ENCODE data around the gene CERS6. TPM values are rescaled to one million over a fixed set of nuclear protein-coding genes. Genes with fewer than 3 reads are reported as not detected.

Gene CERS6
- total and polyA plus RNA-seq, 2 experiments from 2014 or later, result 40.9 to 99.1 TPM

DNA sequence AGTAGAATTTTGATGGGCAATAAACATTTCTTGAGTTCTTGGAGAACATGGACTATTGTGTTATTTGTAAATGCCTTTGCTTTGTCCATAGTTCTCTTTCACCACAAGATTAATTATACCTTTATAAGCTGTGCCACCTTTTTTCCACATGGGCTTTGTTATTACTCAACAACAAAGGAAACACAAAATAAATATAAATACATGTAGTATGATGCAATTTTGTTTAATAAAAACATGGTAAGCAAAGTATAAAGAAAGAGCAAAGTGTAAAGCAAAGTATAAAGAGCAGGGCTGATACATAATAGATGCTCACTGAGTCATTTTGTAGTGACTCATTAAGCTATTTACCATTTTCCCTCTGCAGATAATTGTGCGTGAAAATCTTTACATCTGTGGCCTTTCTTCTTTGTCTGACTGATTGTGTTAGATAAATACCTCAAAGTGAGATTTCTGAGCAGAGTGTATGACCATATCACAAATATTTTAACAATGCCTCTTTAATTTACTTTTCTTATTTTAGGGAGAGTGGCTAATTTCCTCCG lies 80.9 kb downstream of the CERS6 start:
- no peak overlapping the region for H3K4me3 ChIP-seq
- H3K4me1 ChIP-seq (ENCODE audit: insufficient read depth), result no peaks in the 10 kb centered on the region
- peaks cover 4% of the 10 kb centered on the region for H4K20me1 ChIP-seq (ENCODE audit: insufficient read depth, poor library complexity, severe bottlenecking)
- no peaks in the 10 kb centered on the region for H3K36me3 ChIP-seq (replicated peaks; ENCODE audit: insufficient read depth, low read depth)
- H3K9me2 ChIP-seq (replicated peaks; ENCODE audit: insufficient read depth), result no peaks in the 10 kb centered on the region
- no peaks in the 10 kb centered on the region for H3K27me3 ChIP-seq
- H3K9me3 ChIP-seq (ENCODE audit: low read depth), result peaks cover 11% of the 10 kb centered on the region
- TF ChIP-seq, protein P1, sequence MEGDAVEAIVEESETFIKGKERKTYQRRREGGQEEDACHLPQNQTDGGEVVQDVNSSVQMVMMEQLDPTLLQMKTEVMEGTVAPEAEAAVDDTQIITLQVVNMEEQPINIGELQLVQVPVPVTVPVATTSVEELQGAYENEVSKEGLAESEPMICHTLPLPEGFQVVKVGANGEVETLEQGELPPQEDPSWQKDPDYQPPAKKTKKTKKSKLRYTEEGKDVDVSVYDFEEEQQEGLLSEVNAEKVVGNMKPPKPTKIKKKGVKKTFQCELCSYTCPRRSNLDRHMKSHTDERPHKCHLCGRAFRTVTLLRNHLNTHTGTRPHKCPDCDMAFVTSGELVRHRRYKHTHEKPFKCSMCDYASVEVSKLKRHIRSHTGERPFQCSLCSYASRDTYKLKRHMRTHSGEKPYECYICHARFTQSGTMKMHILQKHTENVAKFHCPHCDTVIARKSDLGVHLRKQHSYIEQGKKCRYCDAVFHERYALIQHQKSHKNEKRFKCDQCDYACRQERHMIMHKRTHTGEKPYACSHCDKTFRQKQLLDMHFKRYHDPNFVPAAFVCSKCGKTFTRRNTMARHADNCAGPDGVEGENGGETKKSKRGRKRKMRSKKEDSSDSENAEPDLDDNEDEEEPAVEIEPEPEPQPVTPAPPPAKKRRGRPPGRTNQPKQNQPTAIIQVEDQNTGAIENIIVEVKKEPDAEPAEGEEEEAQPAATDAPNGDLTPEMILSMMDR (IDR thresholded peaks at IDR 0.05; ENCODE audit: poor library complexity), result no peak
- TF ChIP-seq EZH2phosphoT487 (IDR thresholded peaks at IDR 0.05; ENCODE audit: low read depth, severe bottlenecking, unreplicated experiment) (no peak), EZH2 (IDR thresholded peaks at IDR 0.05; ENCODE audit: borderline replicate concordance) (no peak)
- no peak overlapping the region for H3K4me2 ChIP-seq
- no peak overlapping the region for H2AFZ ChIP-seq
- peaks cover 96% of the 10 kb centered on the region for H3K79me2 ChIP-seq
- H3K27ac ChIP-seq, result no peak overlapping the region
- 72% methylated on average over 2 of the region's 2 CpGs for WGBS (ENCODE audit: low lambda C conversion rate, missing lambda C conversion rate)
- DNase-seq (ENCODE audit: low spot score), result no peak

GRCh38 chr2:168538133-168538532 lies 82.1 kb downstream of the CERS6 start:
- WGBS (ENCODE audit: low lambda C conversion rate, missing lambda C conversion rate), result 95% methylated on average over 1 of the region's 1 CpG
- Histone ChIP-seq H2AFZ (no peak overlapping the region), H3K27ac (no peak overlapping the region), H3K9me2 (replicated peaks; ENCODE audit: insufficient read depth) (no peaks in the 10 kb centered on the region), H3K79me2 (peaks cover 96% of the 10 kb centered on the region), H3K4me2 (no peak overlapping the region), H4K20me1 (ENCODE audit: insufficient read depth, poor library complexity, severe bottlenecking) (peaks cover 4% of the 10 kb centered on the region), H3K4me1 (ENCODE audit: insufficient read depth) (no peaks in the 10 kb centered on the region), H3K9me3 (ENCODE audit: low read depth) (peaks cover 11% of the 10 kb centered on the region), H3K27me3 (no peaks in the 10 kb centered on the region), H3K4me3 (no peak overlapping the region), H3K36me3 (replicated peaks; ENCODE audit: insufficient read depth, low read depth) (no peaks in the 10 kb centered on the region)
- DNase-seq (ENCODE audit: low spot score), result no peak
- TF ChIP-seq EZH2 (IDR thresholded peaks at IDR 0.05; ENCODE audit: borderline replicate concordance) (no peak), EZH2phosphoT487 (IDR thresholded peaks at IDR 0.05; ENCODE audit: low read depth, severe bottlenecking, unreplicated experiment) (no peak)
- TF ChIP-seq, protein P1 (IDR thresholded peaks at IDR 0.05; ENCODE audit: poor library complexity), result no peak

GRCh38 chr2:168538534-168538933 lies 82.5 kb downstream of the CERS6 start:
- WGBS (ENCODE audit: low lambda C conversion rate, missing lambda C conversion rate), result 78% methylated on average over 2 of the region's 2 CpGs
- no peaks in the 10 kb centered on the region for H3K27me3 ChIP-seq
- no peaks in the 10 kb centered on the region for H3K36me3 ChIP-seq (replicated peaks; ENCODE audit: insufficient read depth, low read depth)
- H3K4me1 ChIP-seq (ENCODE audit: insufficient read depth), result no peaks in the 10 kb centered on the region
- no peak overlapping the region for H3K4me3 ChIP-seq
- peaks cover 11% of the 10 kb centered on the region for H3K9me3 ChIP-seq (ENCODE audit: low read depth)
- H3K79me2 ChIP-seq, result peaks cover 96% of the 10 kb centered on the region
- DNase-seq (ENCODE audit: low spot score), result no peak
- H3K4me2 ChIP-seq, result no peak overlapping the region
- H2AFZ ChIP-seq, result no peak overlapping the region
- TF ChIP-seq EZH2 (IDR thresholded peaks at IDR 0.05; ENCODE audit: borderline replicate concordance), result no peak
- TF ChIP-seq EZH2phosphoT487 (IDR thresholded peaks at IDR 0.05; ENCODE audit: low read depth, severe bottlenecking, unreplicated experiment), result no peak
- TF ChIP-seq, protein P1 (IDR thresholded peaks at IDR 0.05; ENCODE audit: poor library complexity), result no peak
- H4K20me1 ChIP-seq (ENCODE audit: insufficient read depth, poor library complexity, severe bottlenecking), result peaks cover 4% of the 10 kb centered on the region
- H3K9me2 ChIP-seq (replicated peaks; ENCODE audit: insufficient read depth), result no peaks in the 10 kb centered on the region
- no peak overlapping the region for H3K27ac ChIP-seq
